H9 (cell line): ENCODE data around the gene STBD1. TPM values are rescaled to one million over a fixed set of nuclear protein-coding genes. Genes with fewer than 3 reads are reported as not detected.

Experiments used
- DNase-seq: peaks from one replicate; pipeline ENCODE4 v3.0.0-alpha.2; 2017
- H2AFZ ChIP-seq: one replicate; pipeline ENCODE4 v1.6.1; 2013; ENCODE audit warnings: mild to moderate bottlenecking, low read length, control low read depth, moderate library complexity
- H2AK5ac ChIP-seq: 2 replicates; pipeline ENCODE4 v1.6.1; 2013; ENCODE audit warnings: low read length, control low read depth, mixed read lengths; ENCODE audit not compliant: insufficient read length
- H2BK120ac ChIP-seq: one replicate; pipeline ENCODE4 v1.6.1; 2013; ENCODE audit warnings: low read depth, mild to moderate bottlenecking, low read length, control low read depth, inconsistent platforms; ENCODE audit not compliant: poor library complexity, severe bottlenecking
- H2BK12ac ChIP-seq: 2 replicates; pipeline ENCODE4 v1.6.1; 2013; ENCODE audit warnings: low read length, control low read depth, mixed read lengths, low read depth; ENCODE audit not compliant: insufficient read length
- H2BK15ac ChIP-seq: 2 replicates; pipeline ENCODE4 v1.6.1; 2013; ENCODE audit warnings: low read depth, low read length, control low read depth
- H2BK20ac ChIP-seq: one replicate; pipeline ENCODE4 v1.6.1; 2013; ENCODE audit warnings: low read depth, mild to moderate bottlenecking, low read length, control low read depth, inconsistent platforms; ENCODE audit not compliant: poor library complexity, severe bottlenecking
- H2BK5ac ChIP-seq: 2 replicates; pipeline ENCODE4 v1.6.1; 2013; ENCODE audit warnings: low read length, control low read depth, mixed read lengths; ENCODE audit not compliant: insufficient read length
- H3K14ac ChIP-seq: 2 replicates; pipeline ENCODE4 v1.6.1; 2013; ENCODE audit warnings: low read length, control low read depth; ENCODE audit not compliant: insufficient read depth
- H3K18ac ChIP-seq: 2 replicates; pipeline ENCODE4 v1.6.1; 2013; ENCODE audit warnings: low read depth, mild to moderate bottlenecking, mixed read lengths, low read length, control low read depth; ENCODE audit not compliant: insufficient read length
- H3K23ac ChIP-seq: 2 replicates; pipeline ENCODE4 v1.6.1; 2013; ENCODE audit warnings: low read length, control low read depth, mixed read lengths, low read depth; ENCODE audit not compliant: insufficient read length
- H3K23me2 ChIP-seq: 2 replicates; pipeline ENCODE4 v1.6.1; 2013; ENCODE audit warnings: low read depth, mild to moderate bottlenecking, mixed read lengths, low read length, control low read depth; ENCODE audit not compliant: insufficient read length, poor library complexity, severe bottlenecking
- H3K27ac ChIP-seq: 2 replicates; pipeline ENCODE4 v1.5.1; 2013; ENCODE audit warnings: low read length, control low read depth, mixed read lengths, low read depth; ENCODE audit not compliant: insufficient read length
- H3K27me3 ChIP-seq: 2 replicates; pipeline ENCODE4 v1.6.1; 2013; ENCODE audit warnings: low read length, control low read depth, inconsistent platforms; ENCODE audit not compliant: insufficient read depth
- H3K4ac ChIP-seq: 2 replicates; pipeline ENCODE4 v1.6.1; 2013; ENCODE audit warnings: low read depth, mild to moderate bottlenecking, control low read depth, inconsistent platforms, low read length, moderate library complexity
- H3K4me1 ChIP-seq: 2 replicates; pipeline ENCODE4 v1.6.1; 2013; ENCODE audit warnings: low read length, control low read depth, inconsistent platforms; ENCODE audit not compliant: insufficient read depth
- H3K4me2 ChIP-seq: 2 replicates; pipeline ENCODE4 v1.6.1; 2013; ENCODE audit warnings: low read length, control low read depth, mixed read lengths; ENCODE audit not compliant: insufficient read length, insufficient read depth
- H3K56ac ChIP-seq: 2 replicates; pipeline ENCODE4 v1.6.1; 2013; ENCODE audit warnings: low read depth, mild to moderate bottlenecking, mixed read lengths, low read length, control low read depth; ENCODE audit not compliant: insufficient read length
- H3K79me1 ChIP-seq: 2 replicates; pipeline ENCODE4 v1.6.1; 2013; ENCODE audit warnings: low read depth, mild to moderate bottlenecking, moderate library complexity, low read length, control low read depth, inconsistent platforms; ENCODE audit not compliant: insufficient read depth, poor library complexity, severe bottlenecking
- H3K79me2 ChIP-seq: 2 replicates; pipeline ENCODE4 v1.6.1; 2013; ENCODE audit warnings: low read length, control low read depth, inconsistent platforms; ENCODE audit not compliant: insufficient read depth
- H3K9ac ChIP-seq: 2 replicates; pipeline ENCODE4 v1.6.1; 2013; ENCODE audit warnings: low read length, control low read depth, mixed read lengths; ENCODE audit not compliant: insufficient read length; ENCODE audit errors: extremely low read depth
- H3K9me3 ChIP-seq: one replicate; pipeline ENCODE4 v1.6.1; 2013; ENCODE audit warnings: low read depth, low read length, inconsistent platforms; ENCODE audit not compliant: control insufficient read depth
- H3T11ph ChIP-seq: one replicate; pipeline ENCODE4 v1.6.1; 2013; ENCODE audit warnings: mild to moderate bottlenecking, low read length, control low read depth, inconsistent platforms
- H4K20me1 ChIP-seq: one replicate; pipeline ENCODE4 v1.6.1; 2013; ENCODE audit not compliant: control insufficient read depth, insufficient read length, insufficient read depth
- H4K5ac ChIP-seq: 2 replicates; pipeline ENCODE4 v1.6.1; 2013; ENCODE audit warnings: low read depth, mild to moderate bottlenecking, mixed read lengths, low read length, control low read depth; ENCODE audit not compliant: insufficient read length
- H4K8ac ChIP-seq: replicated peaks from 2 replicates; pipeline ENCODE4 v1.6.1; 2013; ENCODE audit warnings: low read length, control low read depth, mixed read lengths, low read depth; ENCODE audit not compliant: insufficient read length
- H4K91ac ChIP-seq: 2 replicates; pipeline ENCODE4 v1.6.1; 2013; ENCODE audit warnings: low read depth, mild to moderate bottlenecking, moderate library complexity, mixed read lengths, low read length, control low read depth; ENCODE audit not compliant: insufficient read length
- H3K27ac Mint-ChIP-seq, 3 experiments: 2 replicates in 2 of 3; 3 replicates in 1 of 3; pipeline ENCODE4 v1.8.0; 2020 to 2021; ENCODE audit warnings: mixed read lengths in 3 of 3, mild to moderate bottlenecking in 1 of 3, moderate library complexity in 1 of 3
- H3K27me3 Mint-ChIP-seq: 2 replicates; pipeline ENCODE4 v1.8.0; 2021; ENCODE audit warnings: low read depth, mild to moderate bottlenecking, moderate library complexity, mixed read lengths
- H3K36me3 Mint-ChIP-seq, 3 experiments: 2 replicates in 2 of 3; 3 replicates in 1 of 3; pipeline ENCODE4 v1.8.0; 2020 to 2021; ENCODE audit warnings: low read depth in 3 of 3, mixed read lengths in 3 of 3; ENCODE audit not compliant: insufficient read depth in 1 of 3
- H3K4me1 Mint-ChIP-seq, 2 experiments: 2 replicates each; pipeline ENCODE4 v1.8.0; 2020; ENCODE audit warnings: mixed read lengths in 2 of 2
- H3K4me3 Mint-ChIP-seq, 2 experiments: 2 replicates in 1 of 2; 3 replicates in 1 of 2; pipeline ENCODE4 v1.8.0; 2020 to 2021; ENCODE audit warnings: mild to moderate bottlenecking in 2 of 2, mixed read lengths in 2 of 2, moderate library complexity in 1 of 2
- H3K9me3 Mint-ChIP-seq, 2 experiments: 2 replicates in 1 of 2; 3 replicates in 1 of 2; pipeline ENCODE4 v1.8.0; 2020; ENCODE audit warnings: mild to moderate bottlenecking in 2 of 2, mixed read lengths in 2 of 2, moderate library complexity in 1 of 2
- WGBS: extraction: QIAGEN DNeasy Blood & Tissue Kit; methylation state at CpG from one replicate; pipeline ENCODE4 v1.1.7; 2013; ENCODE audit warnings: missing lambda C conversion rate, low lambda C conversion rate, mixed read lengths; ENCODE audit not compliant: insufficient read length; ENCODE audit errors: extremely low coverage; 5-methylcytosine and 5-hydroxymethylcytosine counted together
- total RNA-seq: library from RNA; stranded (reverse); gene quantifications from 2 replicates; pipeline ENCODE4 v1.2.1, GENCODE V29; 2021
- TF ChIP-seq, protein P1 (sequence below): fragments of 200-600 bp; sonication (generic); conservative IDR thresholded peaks from 3 replicates; pipeline ENCODE4 v1.8.0; 2021; ENCODE audit warnings: antibody characterized with exemption, mild to moderate bottlenecking

The STBD1 gene
- total RNA-seq, 1 experiment from 2014 or later, result 1.1 TPM

- DNase-seq, result no peak
- H3K27me3 Mint-ChIP-seq, result peaks cover 3% of the 10 kb centered on the region; the same call in 1 of the 2 replicates
- Histone ChIP-seq H3K18ac (no peak overlapping the region), H3K4me1 (no peaks in the 10 kb centered on the region; the same call in 1 of the 2 replicates), H3K27me3 (no peaks in the 10 kb centered on the region), H3K4ac (no peak overlapping the region), H3K14ac (no peak overlapping the region), H3K9me3 (no peaks in the 10 kb centered on the region), H4K5ac (no peak overlapping the region), H3K23ac (no peak overlapping the region), H3K79me1 (no peaks in the 10 kb centered on the region), H2BK15ac (no peak overlapping the region), H2BK12ac (no peak overlapping the region), H3T11ph (no peak overlapping the region), H3K56ac (no peak overlapping the region), H3K27ac (no peak overlapping the region), H2BK20ac (no peak overlapping the region), H3K79me2 (no peaks in the 10 kb centered on the region), H3K4me2 (no peak overlapping the region), H2AK5ac (no peak overlapping the region), H4K8ac (no peak overlapping the region), H3K23me2 (no peaks in the 10 kb centered on the region), H4K91ac (no peak overlapping the region), H4K20me1 (no peaks in the 10 kb centered on the region), H2BK120ac (no peak overlapping the region), H2BK5ac (no peak overlapping the region), H2AFZ (no peak overlapping the region), H3K9ac (no peak overlapping the region)
- TF ChIP-seq, protein P1, sequence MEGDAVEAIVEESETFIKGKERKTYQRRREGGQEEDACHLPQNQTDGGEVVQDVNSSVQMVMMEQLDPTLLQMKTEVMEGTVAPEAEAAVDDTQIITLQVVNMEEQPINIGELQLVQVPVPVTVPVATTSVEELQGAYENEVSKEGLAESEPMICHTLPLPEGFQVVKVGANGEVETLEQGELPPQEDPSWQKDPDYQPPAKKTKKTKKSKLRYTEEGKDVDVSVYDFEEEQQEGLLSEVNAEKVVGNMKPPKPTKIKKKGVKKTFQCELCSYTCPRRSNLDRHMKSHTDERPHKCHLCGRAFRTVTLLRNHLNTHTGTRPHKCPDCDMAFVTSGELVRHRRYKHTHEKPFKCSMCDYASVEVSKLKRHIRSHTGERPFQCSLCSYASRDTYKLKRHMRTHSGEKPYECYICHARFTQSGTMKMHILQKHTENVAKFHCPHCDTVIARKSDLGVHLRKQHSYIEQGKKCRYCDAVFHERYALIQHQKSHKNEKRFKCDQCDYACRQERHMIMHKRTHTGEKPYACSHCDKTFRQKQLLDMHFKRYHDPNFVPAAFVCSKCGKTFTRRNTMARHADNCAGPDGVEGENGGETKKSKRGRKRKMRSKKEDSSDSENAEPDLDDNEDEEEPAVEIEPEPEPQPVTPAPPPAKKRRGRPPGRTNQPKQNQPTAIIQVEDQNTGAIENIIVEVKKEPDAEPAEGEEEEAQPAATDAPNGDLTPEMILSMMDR, result no peak
- H3K4me3 Mint-ChIP-seq, result no peak overlapping the region
- WGBS, result no CpG with 5 or more reads among the region's 1 CpG
- H3K36me3 Mint-ChIP-seq, result peaks cover 0 to 6% (median 0%) of the 10 kb centered on the region in 3 experiments; a peak in 1 of 7 replicates
- H3K27ac Mint-ChIP-seq, result no peak overlapping the region
- H3K9me3 Mint-ChIP-seq, result no peaks in the 10 kb centered on the region
- H3K4me1 Mint-ChIP-seq, result peaks cover 0 to 7% of the 10 kb centered on the region in 2 experiments; a peak in 2 of 4 replicates
Observed at GRCh38 chr4:76260571-76260970, 46.0 kb upstream of the STBD1 start.
